PFSK-1 (cell line): ENCODE measurements around the gene NR6A1.

Source experiments
- FOXP2 ChIP-seq: optimal IDR thresholded peaks from 2 replicates; pipeline ENCODE3; 2011; ENCODE audit warnings: borderline replicate concordance, control low read depth, inconsistent platforms; ENCODE audit not compliant: insufficient read depth; ENCODE audit errors: extremely low read length, extremely low read depth
- POLR2AphosphoS5 ChIP-seq: IDR thresholded peaks from 2 replicates; pipeline ENCODE4 v1.6.1; 2012; ENCODE audit warnings: low read depth, mild to moderate bottlenecking, control low read depth, low read length, moderate library complexity
- REST ChIP-seq, 2 experiments: IDR thresholded peaks; 2 replicates each; pipeline versions ENCODE4 v1.6.1 to v1.8.0; 2011 to 2012; ENCODE audit warnings: low read depth in 2 of 2, low read length in 2 of 2, control low read depth in 1 of 2, inconsistent platforms in 1 of 2, mild to moderate bottlenecking in 1 of 2, moderate library complexity in 1 of 2; ENCODE audit not compliant: insufficient read depth in 1 of 2
- SIN3A ChIP-seq: IDR thresholded peaks from 2 replicates; pipeline ENCODE4 v1.6.1; 2012; ENCODE audit warnings: mild to moderate bottlenecking, low read length, moderate library complexity, borderline replicate concordance; ENCODE audit not compliant: insufficient read depth
- TAF1 ChIP-seq: IDR thresholded peaks from 2 replicates; pipeline ENCODE4 v1.6.1; 2012; ENCODE audit warnings: low read length, control low read depth, borderline replicate concordance; ENCODE audit not compliant: insufficient read depth

NR6A1 gene

GRCh38 chr9:124499216-124499615, 271.9 kb downstream of the NR6A1 start:
- no peak for TF ChIP-seq SIN3A
- no peak for TF ChIP-seq REST (IDR thresholded peaks at IDR 0.05; ENCODE audit: insufficient read depth in 1 of 2, low read depth in 2 of 2, low read length in 2 of 2)
- TF ChIP-seq TAF1, result no peak
- no peak for TF ChIP-seq POLR2AphosphoS5
- no peak for TF ChIP-seq FOXP2

- TF ChIP-seq POLR2AphosphoS5 (no peak), REST (IDR thresholded peaks at IDR 0.05; ENCODE audit: insufficient read depth in 1 of 2, low read depth in 2 of 2, low read length in 2 of 2) (no peak), SIN3A (no peak)
Measured at GRCh38 chr9:124498499-124499146, 272.5 kb downstream of the NR6A1 start.

- TF ChIP-seq POLR2AphosphoS5, result no peak
- TF ChIP-seq FOXP2, result no peak
- no peak for TF ChIP-seq SIN3A
- TF ChIP-seq REST (IDR thresholded peaks at IDR 0.05; ENCODE audit: insufficient read depth in 1 of 2, low read depth in 2 of 2, low read length in 2 of 2), result no peak
- no peak for TF ChIP-seq TAF1
Measured at GRCh38 chr9:124498040-124498439, 273.1 kb downstream of the NR6A1 start.

GRCh38 chr9:124497441-124497840, 273.7 kb downstream of the NR6A1 start:
- TF ChIP-seq TAF1 (no peak), SIN3A (no peak), POLR2AphosphoS5 (no peak), FOXP2 (no peak), REST (IDR thresholded peaks at IDR 0.05; ENCODE audit: insufficient read depth in 1 of 2, low read depth in 2 of 2, low read length in 2 of 2) (no peak)

- no peak for TF ChIP-seq SIN3A
- TF ChIP-seq REST (IDR thresholded peaks at IDR 0.05; ENCODE audit: insufficient read depth in 1 of 2, low read depth in 2 of 2, low read length in 2 of 2), result no peak
- no peak for TF ChIP-seq FOXP2
- TF ChIP-seq TAF1, result no peak
- no peak for TF ChIP-seq POLR2AphosphoS5
Measured at GRCh38 chr9:124496463-124496862, 274.6 kb downstream of the NR6A1 start.
